HUES64 (cell line): Measurements from ENCODE around the gene SMARCE1.

ENCODE experiments used
- H3K27ac ChIP-seq: 2 replicates; pipeline ENCODE4 v1.7.0; 2013; ENCODE audit warnings: low read depth, low read length, inconsistent platforms
- H3K27me3 ChIP-seq: 2 replicates; pipeline ENCODE4 v1.6.1; 2013; ENCODE audit warnings: mild to moderate bottlenecking, low read length; ENCODE audit not compliant: insufficient read depth
- H3K36me3 ChIP-seq: 2 replicates; pipeline ENCODE4 v1.6.1; 2013; ENCODE audit warnings: mild to moderate bottlenecking, low read length; ENCODE audit not compliant: insufficient read depth
- H3K4me1 ChIP-seq: 2 replicates; pipeline ENCODE4 v1.6.1; 2013; ENCODE audit warnings: mild to moderate bottlenecking, low read length, moderate library complexity; ENCODE audit not compliant: insufficient read depth
- H3K4me3 ChIP-seq: 2 replicates; pipeline ENCODE4 v1.5.1; 2013; ENCODE audit warnings: mild to moderate bottlenecking, low read length, moderate library complexity
- H3K9ac ChIP-seq: 2 replicates; pipeline ENCODE4 v1.6.1; 2013; ENCODE audit warnings: mild to moderate bottlenecking, low read depth, low read length
- H3K9me3 ChIP-seq: 2 replicates; pipeline ENCODE4 v1.6.1; 2013; ENCODE audit warnings: low read depth, low read length; ENCODE audit not compliant: insufficient read depth
- WGBS: fragments of 150-250, 120-280 bp; methylation state at CpG from one replicate; pipeline ENCODE4 v1.1.7; 2013; ENCODE audit warnings: missing lambda C conversion rate; 5-methylcytosine and 5-hydroxymethylcytosine counted together

Gene SMARCE1

DNA sequence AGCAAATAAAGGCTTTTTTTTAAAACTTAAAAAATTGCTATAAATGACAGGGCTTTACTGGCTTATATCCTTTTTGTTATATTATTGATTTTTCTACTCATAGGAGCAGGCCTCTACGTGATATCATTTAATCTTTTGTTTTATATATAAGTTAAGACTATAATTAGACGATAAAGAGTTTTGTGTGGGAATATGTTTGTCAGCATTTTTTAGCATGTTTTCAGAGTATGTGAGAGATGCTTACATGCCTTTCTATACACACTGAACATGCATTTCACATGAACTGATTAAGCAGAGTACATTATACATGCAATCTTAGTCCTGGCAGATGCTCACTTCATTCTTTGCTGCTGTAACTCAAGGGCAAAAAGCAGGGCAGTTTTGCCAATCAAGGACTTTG is 25.0 kb upstream of the SMARCE1 start:
- WGBS: no CpG with 5 or more reads among the region's 2 CpGs
- no peak overlapping the region for H3K9ac ChIP-seq
- no peak overlapping the region for H3K27ac ChIP-seq
- no peaks in the 10 kb centered on the region; the same call in 1 of the 2 replicates for H3K27me3 ChIP-seq
- no peak overlapping the region for H3K4me3 ChIP-seq
- H3K36me3 ChIP-seq: no peaks in the 10 kb centered on the region
- no peaks in the 10 kb centered on the region for H3K4me1 ChIP-seq
- no peaks in the 10 kb centered on the region for H3K9me3 ChIP-seq

- Histone ChIP-seq H3K9me3 (no peaks in the 10 kb centered on the region), H3K4me3 (no peak overlapping the region), H3K27me3 (no peaks in the 10 kb centered on the region; the same call in 1 of the 2 replicates), H3K27ac (no peak overlapping the region), H3K9ac (no peak overlapping the region), H3K4me1 (no peaks in the 10 kb centered on the region), H3K36me3 (no peaks in the 10 kb centered on the region)
- WGBS: 79% methylated on average over 4 of the region's 4 CpGs
Measured at GRCh38 chr17:40671282-40671681, 23.7 kb upstream of the SMARCE1 start.

- no peaks in the 10 kb centered on the region for H3K9me3 ChIP-seq
- H3K9ac ChIP-seq: no peak overlapping the region
- H3K4me1 ChIP-seq: no peaks in the 10 kb centered on the region
- no peak overlapping the region for H3K27ac ChIP-seq
- no peaks in the 10 kb centered on the region for H3K36me3 ChIP-seq
- no peak overlapping the region for H3K4me3 ChIP-seq
- no peaks in the 10 kb centered on the region for H3K27me3 ChIP-seq
Measured at GRCh38 chr17:40666331-40666730, 18.7 kb upstream of the SMARCE1 start.

GRCh38 chr17:40664582-40665333 is 17.1 kb upstream of the SMARCE1 start, which contains the start of gene KRT222:
Gene KRT222, minus strand, starts transcription at chr17:40665177. Its CDS starts 78 bp downstream, at chr17:40665099.
- H3K36me3 ChIP-seq: no peaks in the 10 kb centered on the region
- 13% methylated on average over 10 of the region's 12 CpGs for WGBS
- no peaks in the 10 kb centered on the region for H3K4me1 ChIP-seq
- H3K9ac ChIP-seq: no peak within 1 kb of the TSS
- H3K27ac ChIP-seq: no peak within 1 kb of the TSS
- H3K27me3 ChIP-seq: no peaks in the 10 kb centered on the region
- H3K9me3 ChIP-seq: no peaks in the 10 kb centered on the region
- H3K4me3 ChIP-seq: peak within 1 kb of the TSS; percentile 51

- H3K4me3 ChIP-seq: no peak overlapping the region
- H3K27me3 ChIP-seq: no peaks in the 10 kb centered on the region
- no peaks in the 10 kb centered on the region for H3K9me3 ChIP-seq
- H3K36me3 ChIP-seq: no peaks in the 10 kb centered on the region
- H3K27ac ChIP-seq: no peak overlapping the region
- H3K4me1 ChIP-seq: no peaks in the 10 kb centered on the region
- no peak overlapping the region for H3K9ac ChIP-seq
- whole genome bisulfite sequencing: 82% methylated on average over 3 of the region's 3 CpGs
Measured at GRCh38 chr17:40663252-40663651, 15.6 kb upstream of the SMARCE1 start.

DNA sequence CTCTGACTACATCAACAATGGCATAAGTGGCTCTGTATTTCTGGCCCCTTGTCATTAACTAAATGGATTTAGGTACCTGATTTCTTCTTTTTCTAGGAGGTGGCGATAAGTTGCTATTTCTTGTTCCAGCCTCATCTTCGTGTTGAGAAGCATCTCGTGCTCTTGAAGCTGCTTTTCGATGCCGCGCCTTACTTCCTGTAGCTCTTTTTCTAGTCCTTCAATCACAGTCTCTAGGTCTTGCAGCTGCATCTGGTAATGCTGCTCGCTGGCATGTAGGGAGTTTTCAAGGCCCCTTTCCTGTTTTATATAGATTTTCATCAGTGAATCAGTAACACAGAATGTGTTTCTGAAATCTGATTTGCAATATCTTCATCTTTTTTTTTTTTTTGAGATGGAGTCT is 12.3 kb upstream of the SMARCE1 start:
- 93% methylated on average over 7 of the region's 7 CpGs for WGBS
- Histone ChIP-seq H3K27ac (no peak overlapping the region), H3K4me3 (no peak overlapping the region), H3K9ac (no peak overlapping the region), H3K4me1 (no peaks in the 10 kb centered on the region), H3K9me3 (no peaks in the 10 kb centered on the region), H3K27me3 (no peaks in the 10 kb centered on the region), H3K36me3 (no peaks in the 10 kb centered on the region)

- no peak overlapping the region for H3K9ac ChIP-seq
- no peak overlapping the region for H3K4me3 ChIP-seq
- H3K27ac ChIP-seq: no peak overlapping the region
- no peaks in the 10 kb centered on the region for H3K9me3 ChIP-seq
- H3K36me3 ChIP-seq: no peaks in the 10 kb centered on the region
- no peaks in the 10 kb centered on the region for H3K4me1 ChIP-seq
- H3K27me3 ChIP-seq: no peaks in the 10 kb centered on the region
Measured at GRCh38 chr17:40658396-40658795, 10.8 kb upstream of the SMARCE1 start.

- Histone ChIP-seq H3K9ac (no peak overlapping the region), H3K9me3 (no peaks in the 10 kb centered on the region), H3K27me3 (no peaks in the 10 kb centered on the region), H3K4me1 (peaks cover 3% of the 10 kb centered on the region; the same call in 1 of the 2 replicates), H3K36me3 (no peaks in the 10 kb centered on the region), H3K27ac (no peak overlapping the region), H3K4me3 (no peak overlapping the region)
- 86% methylated on average over 5 of the region's 5 CpGs for WGBS
Measured at GRCh38 chr17:40651939-40652338, 4.3 kb upstream of the SMARCE1 start.

DNA sequence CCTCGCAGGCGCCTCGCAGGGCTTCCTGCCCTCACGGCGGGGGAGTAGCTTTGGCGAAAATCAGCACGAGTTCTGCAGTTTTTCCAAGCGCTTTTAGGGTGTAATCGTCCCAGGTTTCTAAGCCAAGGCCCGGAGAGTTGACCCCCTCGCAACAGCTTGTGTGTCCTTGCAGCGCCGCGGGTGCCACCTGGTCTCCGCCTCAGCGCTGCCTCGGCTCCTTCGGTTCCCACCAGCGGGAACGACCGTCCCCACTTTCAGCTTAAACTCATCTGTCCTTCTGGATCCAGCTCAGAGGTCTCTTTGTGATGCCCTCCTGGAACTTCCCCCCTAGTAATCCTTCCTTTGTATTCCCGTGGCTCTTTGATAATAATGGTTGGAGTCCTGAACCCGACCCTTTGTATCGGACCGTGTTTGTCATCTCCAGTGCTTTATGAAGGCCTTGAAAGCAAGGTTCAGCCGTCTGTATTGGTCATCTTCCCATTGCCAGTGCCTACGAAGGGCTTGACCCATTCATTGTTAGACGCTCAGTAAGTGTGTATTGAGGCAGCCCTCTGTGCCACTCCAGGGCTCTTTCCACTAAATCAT is 858 bp upstream of the SMARCE1 start:
- Histone ChIP-seq H3K36me3 (peaks cover 27% of the 10 kb centered on the region), H3K27me3 (no peaks in the 10 kb centered on the region), H3K9ac (peak overlapping the region; percentile 99), H3K4me3 (peak overlapping the region; percentile 100), H3K9me3 (no peaks in the 10 kb centered on the region), H3K4me1 (peaks cover 13% of the 10 kb centered on the region), H3K27ac (peak overlapping the region; percentile 93)
- whole genome bisulfite sequencing: 7% methylated on average over 28 of the region's 28 CpGs

- Histone ChIP-seq H3K27me3 (no peaks in the 10 kb centered on the region), H3K9ac (peak overlapping the region; percentile 99), H3K4me3 (peak overlapping the region; percentile 100), H3K36me3 (peaks cover 42% of the 10 kb centered on the region), H3K27ac (peak overlapping the region; percentile 93), H3K4me1 (peaks cover 13% of the 10 kb centered on the region), H3K9me3 (no peaks in the 10 kb centered on the region)
- WGBS: 10% methylated on average over 17 of the region's 18 CpGs
Measured at GRCh38 chr17:40646791-40647623, 611 bp downstream of the SMARCE1 start.

- no peaks in the 10 kb centered on the region for H3K9me3 ChIP-seq
- H3K27ac ChIP-seq: no peak overlapping the region
- H3K4me1 ChIP-seq: peaks cover 13% of the 10 kb centered on the region
- H3K9ac ChIP-seq: no peak overlapping the region
- H3K36me3 ChIP-seq: peaks cover 52% of the 10 kb centered on the region
- peak overlapping the region; percentile 100 for H3K4me3 ChIP-seq
- no peaks in the 10 kb centered on the region for H3K27me3 ChIP-seq
- 98% methylated on average over 2 of the region's 2 CpGs for WGBS
Measured at GRCh38 chr17:40645943-40646342, 1.7 kb downstream of the SMARCE1 start.
